ENCODE results near the gene KCNAB3. TPM values are rescaled to one million over a fixed set of nuclear protein-coding genes. Genes with fewer than 3 reads are reported as not detected.

KCNAB3 gene
- polyA plus RNA-seq, 1 donor (not counting 4 experiments of a cell fraction or from before 2014, with no cell fraction given): 2.0 TPM

GRCh38 chr17:7881276-7882054 is 48.2 kb downstream of the KCNAB3 start:
- FAIRE-seq (no peak), DNase-seq (ENCODE audit: low read depth, low spot score) (no peak)
- Histone ChIP-seq H2AFZ (ENCODE audit: control insufficient read depth, low read length) (no peak overlapping the region), H3K79me2 (ENCODE audit: control insufficient read depth, insufficient read depth, low read length) (peaks cover 9% of the 10 kb centered on the region), H3K9me1 (ENCODE audit: control insufficient read depth, extremely low read depth, insufficient read depth, low read length) (no peaks in the 10 kb centered on the region), H4K20me1 (ENCODE audit: control insufficient read depth, extremely low read depth, insufficient read depth, low read length) (no peaks in the 10 kb centered on the region), H3K4me3 (ENCODE audit: control insufficient read depth in 2 of 3, extremely low read depth in 1 of 3, insufficient read depth in 2 of 3, low read depth in 1 of 3, low read length in 3 of 3) (no peak overlapping the region), H3K36me3 (ENCODE audit: control insufficient read depth in 2 of 2, extremely low read depth in 1 of 2, insufficient read depth in 2 of 2, low read length in 2 of 2) (peaks cover 6 to 12% of the 10 kb centered on the region in 2 experiments), H3K4me2 (ENCODE audit: control insufficient read depth, extremely low read depth, insufficient read depth, low read depth, low read length) (no peak overlapping the region), H3K9me3 (ENCODE audit: control insufficient read depth, low read depth, low read length) (no peaks in the 10 kb centered on the region), H3K27me3 (ENCODE audit: control insufficient read depth, extremely low read depth, insufficient read depth, low read length) (no peaks in the 10 kb centered on the region), H3K9ac (ENCODE audit: control insufficient read depth, extremely low read depth, insufficient read depth, low read length) (no peak overlapping the region), H3K4me1 (ENCODE audit: control insufficient read depth, extremely low read depth, insufficient read depth, low read length) (peaks cover 20% of the 10 kb centered on the region), H3K27ac (ENCODE audit: control insufficient read depth, insufficient read depth, low read length) (no peak overlapping the region)
- TF ChIP-seq CTCF (optimal IDR thresholded peaks at IDR 0.05 in 1 of 3, IDR thresholded peaks at IDR 0.05 in 1 of 3, conservative IDR thresholded peaks at IDR 0.05 in 1 of 3; ENCODE audit: extremely low read depth in 1 of 3, insufficient read depth in 2 of 3, low read length in 3 of 3) (no peak), EZH2 (IDR thresholded peaks at IDR 0.05; ENCODE audit: low read length) (no peak)
- dilution Hi-C loops (cut with MboI; ENCODE audit: extremely low pct_ligation_motif_present, low sequenced_read_pairs): no loop called here

- H3K9ac ChIP-seq (ENCODE audit: control insufficient read depth, extremely low read depth, insufficient read depth, low read length): no peak overlapping the region
- H3K27me3 ChIP-seq (ENCODE audit: control insufficient read depth, extremely low read depth, insufficient read depth, low read length): no peaks in the 10 kb centered on the region
- H3K9me3 ChIP-seq (ENCODE audit: control insufficient read depth, low read depth, low read length): no peaks in the 10 kb centered on the region
- peaks cover 2% of the 10 kb centered on the region for H3K79me2 ChIP-seq (ENCODE audit: control insufficient read depth, insufficient read depth, low read length)
- no peaks in the 10 kb centered on the region for H3K9me1 ChIP-seq (ENCODE audit: control insufficient read depth, extremely low read depth, insufficient read depth, low read length)
- peaks cover 8 to 12% of the 10 kb centered on the region in 2 experiments for H3K36me3 ChIP-seq (ENCODE audit: control insufficient read depth in 2 of 2, extremely low read depth in 1 of 2, insufficient read depth in 2 of 2, low read length in 2 of 2)
- no peaks in the 10 kb centered on the region for H4K20me1 ChIP-seq (ENCODE audit: control insufficient read depth, extremely low read depth, insufficient read depth, low read length)
- no peak overlapping the region for H2AFZ ChIP-seq (ENCODE audit: control insufficient read depth, low read length)
- no peak overlapping the region for H3K4me3 ChIP-seq (ENCODE audit: control insufficient read depth in 2 of 3, extremely low read depth in 1 of 3, insufficient read depth in 2 of 3, low read depth in 1 of 3, low read length in 3 of 3)
- peaks cover 17% of the 10 kb centered on the region for H3K4me1 ChIP-seq (ENCODE audit: control insufficient read depth, extremely low read depth, insufficient read depth, low read length)
- dilution Hi-C loops (cut with MboI; ENCODE audit: extremely low pct_ligation_motif_present, low sequenced_read_pairs): no loop called here
- FAIRE-seq (no peak), DNase-seq (ENCODE audit: low read depth, low spot score) (no peak)
- no peak overlapping the region for H3K27ac ChIP-seq (ENCODE audit: control insufficient read depth, insufficient read depth, low read length)
- TF ChIP-seq EZH2 (IDR thresholded peaks at IDR 0.05; ENCODE audit: low read length) (no peak), CTCF (optimal IDR thresholded peaks at IDR 0.05 in 1 of 3, IDR thresholded peaks at IDR 0.05 in 1 of 3, conservative IDR thresholded peaks at IDR 0.05 in 1 of 3; ENCODE audit: extremely low read depth in 1 of 3, insufficient read depth in 2 of 3, low read length in 3 of 3) (no peak)
- no peak overlapping the region for H3K4me2 ChIP-seq (ENCODE audit: control insufficient read depth, extremely low read depth, insufficient read depth, low read depth, low read length)
Observed at GRCh38 chr17:7880076-7880868, 49.4 kb downstream of the KCNAB3 start.
